Retina (tissue), 1 donor: ENCODE measurements around the gene IFI27L1.

Source experiments
- DNase-seq: peaks from one replicate; pipeline ENCODE4 v3.0.0-alpha.2; 2016

IFI27L1 gene

DNA sequence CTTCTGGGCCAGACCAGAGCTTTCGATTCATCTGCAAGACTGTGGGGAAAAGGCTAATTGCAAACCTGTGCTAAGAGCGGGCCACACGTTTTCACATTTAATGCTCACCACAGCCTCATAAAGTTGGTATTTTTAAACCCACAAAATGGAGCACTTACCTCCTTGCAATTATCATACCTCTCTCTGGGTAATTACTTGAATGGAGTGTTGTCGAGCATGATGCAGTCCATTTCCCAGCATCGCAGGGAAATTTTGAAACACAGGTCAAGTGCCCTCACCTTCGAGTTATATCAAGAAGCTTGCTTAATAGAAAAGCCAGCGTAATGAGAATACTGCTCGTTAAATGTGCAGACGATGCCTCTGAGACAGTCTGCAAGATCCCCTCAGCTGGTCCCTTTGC is 57.1 kb downstream of the IFI27L1 start:
- DNase-seq = no peak

GRCh38 chr14:94139006-94139405 is 57.9 kb downstream of the IFI27L1 start:
- DNase-seq = no peak

- no peak for DNase-seq
Observed at GRCh38 chr14:94139421-94139820, 58.3 kb downstream of the IFI27L1 start.

DNA sequence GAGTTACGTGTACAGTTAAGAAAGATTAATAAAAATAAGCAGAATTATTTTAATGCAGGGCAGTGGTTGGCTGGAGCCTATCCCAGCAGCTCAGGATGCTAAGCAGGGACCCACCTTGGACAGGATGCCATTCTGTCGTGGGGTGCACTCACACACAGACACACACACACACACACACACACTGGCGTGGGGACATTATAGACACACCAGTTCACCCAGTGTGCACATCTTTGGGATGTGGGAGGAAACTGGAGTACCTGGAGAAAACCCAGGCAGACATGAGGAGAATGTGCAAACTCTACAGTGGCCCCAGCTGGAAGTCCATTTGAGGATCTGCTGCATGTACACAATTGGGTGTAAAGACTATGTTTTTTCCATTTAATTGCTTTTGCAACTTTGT is 61.1 kb downstream of the IFI27L1 start:
- no peak for DNase-seq

DNA sequence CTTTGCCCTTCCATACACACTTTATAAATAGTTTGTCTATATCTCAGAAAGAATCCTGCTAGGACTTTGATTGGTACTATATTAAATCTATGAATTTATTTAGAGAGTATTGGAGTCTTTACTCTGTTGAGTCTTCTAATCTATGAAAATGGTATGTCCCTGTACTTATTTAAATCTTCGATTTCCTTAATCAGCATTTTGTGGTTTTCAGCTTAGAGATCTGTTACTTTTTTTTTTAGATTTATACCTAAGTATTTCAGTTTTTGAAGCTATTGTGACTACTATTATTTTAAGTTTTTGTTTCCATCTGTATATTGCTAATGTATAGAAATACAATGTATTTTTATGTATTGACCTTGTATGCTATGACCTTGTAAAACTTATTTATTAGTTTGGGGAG is 61.7 kb downstream of the IFI27L1 start:
- no peak for DNase-seq

- no peak for DNase-seq
Observed at GRCh38 chr14:94143239-94143638, 62.1 kb downstream of the IFI27L1 start.

GRCh38 chr14:94143711-94144110 is 62.6 kb downstream of the IFI27L1 start:
- no peak for DNase-seq

DNA sequence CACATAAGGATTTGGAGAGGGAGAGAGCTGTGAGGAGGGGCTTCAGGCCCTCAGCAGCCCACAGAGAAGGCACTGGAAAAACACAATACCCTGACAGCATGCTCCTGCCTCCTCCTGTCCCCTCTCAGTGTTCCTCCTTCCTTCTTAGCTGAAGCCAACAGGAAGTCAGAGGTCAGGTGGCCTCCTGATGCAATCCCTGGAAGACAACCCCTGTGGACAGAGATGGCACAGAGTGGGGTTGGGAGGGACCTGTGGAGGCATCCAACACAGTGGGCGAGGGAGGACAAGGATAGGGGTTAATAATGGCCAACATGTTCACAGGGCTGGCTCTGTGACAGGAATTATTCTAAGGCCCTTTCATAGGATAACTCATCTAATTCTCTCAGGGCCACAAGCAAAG is 63.7 kb downstream of the IFI27L1 start:
- DNase-seq = no peak

- DNase-seq = no peak
Observed at GRCh38 chr14:94145902-94146527, 64.9 kb downstream of the IFI27L1 start.
